ACHN (cell line): Measurements from ENCODE around the gene C2CD4C.
A peak's percentile ranks its signal among the peaks of the same experiment; 100 is the strongest.
"Not testable (repeated sequence)": the region's sequence is repeated elsewhere in the genome, so short reads cannot be mapped to it uniquely, and the experiment has no call there.

Source experiments
- DNase-seq: peaks from one replicate; pipeline ENCODE4 v3.0.0-alpha.2; 2015
- in situ Hi-C: cut with HindIII; loops from 2 replicates; pipeline ENCODE4 v1.10.0; 2017; ENCODE audit warnings: low sequenced_read_pairs, low pct_ligation_motif_present, low pct_unique_long_range_greater_than_20kb

Gene C2CD4C

GRCh38 chr19:390386-391206, 18.4 kb downstream of the C2CD4C start:
- in situ Hi-C loops: no loop called here
- DNase-seq: no peak

- in situ Hi-C loops: no loop called here
- no peak for DNase-seq
These were observed 19.0 kb downstream of the C2CD4C start for GRCh38 chr19:389935-390289.

GRCh38 chr19:389255-389934, 19.6 kb downstream of the C2CD4C start:
- no peak for DNase-seq
- in situ Hi-C loops: no loop called here

GRCh38 chr19:388691-389090, 20.3 kb downstream of the C2CD4C start:
- in situ Hi-C loops: no loop called here
- no peak for DNase-seq

GRCh38 chr19:387777-388176, 21.2 kb downstream of the C2CD4C start:
- no peak for DNase-seq
- in situ Hi-C loops: no loop called here

GRCh38 chr19:386632-387301, 22.2 kb downstream of the C2CD4C start:
- in situ Hi-C loops, DNase-seq: not testable (repeated sequence)

GRCh38 chr19:386189-386588, 22.8 kb downstream of the C2CD4C start:
- in situ Hi-C loops, DNase-seq: not testable (repeated sequence)

- in situ Hi-C loops: no loop called here
- DNase-seq: no peak
These were observed 24.2 kb downstream of the C2CD4C start for GRCh38 chr19:384799-385169.

- in situ Hi-C loops: no loop called here
- DNase-seq: no peak
These were observed 24.8 kb downstream of the C2CD4C start for GRCh38 chr19:383922-384798.

GRCh38 chr19:383040-383439, 25.9 kb downstream of the C2CD4C start:
- no peak for DNase-seq
- in situ Hi-C loops: no loop called here

- in situ Hi-C loops: not testable (repeated sequence)
- peak; percentile 49 for DNase-seq
These were observed 26.4 kb downstream of the C2CD4C start for GRCh38 chr19:382578-382977.

- in situ Hi-C loops, DNase-seq: not testable (repeated sequence)
These were observed 27.0 kb downstream of the C2CD4C start for GRCh38 chr19:381901-382300.

GRCh38 chr19:380618-381219, 28.2 kb downstream of the C2CD4C start:
- DNase-seq, in situ Hi-C loops: not testable (repeated sequence)

GRCh38 chr19:379796-380195, 29.2 kb downstream of the C2CD4C start:
- in situ Hi-C loops: no loop called here

GRCh38 chr19:378706-379105, 30.2 kb downstream of the C2CD4C start:
- no peak for DNase-seq
- in situ Hi-C loops: no loop called here

More at GRCh38 chr19:379796-380195, 29.2 kb downstream of the C2CD4C start:
- no peak for DNase-seq

GRCh38 chr19:377801-378581, 31.0 kb downstream of the C2CD4C start:
- DNase-seq: peak; percentile 17
- in situ Hi-C loops: no loop called here

GRCh38 chr19:376111-376470, 32.9 kb downstream of the C2CD4C start:
- in situ Hi-C loops: no loop called here

More at GRCh38 chr19:376111-376470, 32.9 kb downstream of the C2CD4C start:
- DNase-seq: no peak
